Body of pancreas (tissue), 4 donors: ENCODE data around the gene INA.

ENCODE experiments used
- CTCF ChIP-seq, 7 experiments: fragments of 450-650 bp in 4 of 7; fragments of 200-600 bp in 3 of 7; sonication (generic) in 3 of 7; IDR thresholded peaks; one replicate each; pipeline ENCODE4 v1.5.1; 2016 to 2019; ENCODE audit warnings: antibody characterized with exemption in 7 of 7
- POLR2A ChIP-seq, 3 donors: fragments of 450-650 bp; IDR thresholded peaks; one replicate each; pipeline ENCODE4 v1.6.1; 2016; ENCODE audit warnings: antibody characterized with exemption in 3 of 3, mild to moderate bottlenecking in 2 of 3

- TF ChIP-seq CTCF (IDR thresholded peaks at IDR 0.05) (no peak), POLR2A (IDR thresholded peaks at IDR 0.05) (no peak)
These were observed 4.8 kb downstream of the INA start for GRCh38 chr10:103281753-103282152.
